SH-SY5Y (cell line): ENCODE data around the gene MRPL16.

ENCODE experiments used
- GATA2 ChIP-seq: IDR thresholded peaks from 2 replicates; pipeline ENCODE4 v1.6.1; 2011; ENCODE audit warnings: mild to moderate bottlenecking, low read depth, low read length
- GATA3 ChIP-seq: IDR thresholded peaks from 2 replicates; pipeline ENCODE4 v1.6.1; 2011; ENCODE audit warnings: low read depth, mild to moderate bottlenecking, low read length, moderate library complexity

DNA sequence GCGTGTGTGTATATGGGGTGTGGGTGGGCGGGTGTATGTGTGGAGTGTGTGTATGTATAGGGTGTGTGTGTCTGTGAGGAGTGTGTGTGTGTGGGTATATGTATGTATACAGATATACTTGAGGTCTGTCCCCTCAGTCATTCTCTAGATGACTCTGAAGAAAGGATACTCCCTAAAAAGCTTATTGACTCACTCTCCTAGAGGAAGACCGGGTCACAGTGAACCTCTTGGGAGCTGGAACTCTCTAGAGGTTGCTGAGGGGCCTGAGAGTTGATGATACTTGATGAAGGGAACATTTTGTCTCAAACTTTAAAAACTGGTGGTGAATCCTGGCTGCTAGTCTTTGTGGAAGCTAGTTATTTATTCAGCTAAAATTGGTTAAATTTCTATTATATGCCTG, 40.3 kb downstream of the MRPL16 start:
- TF ChIP-seq GATA3 (no peak), GATA2 (no peak)
